ENCODE measurements around the gene SLC25A45.

GRCh38 chr11:65366340-65366773 lies 16.1 kb downstream of the SLC25A45 start:
- TF ChIP-seq POLR2AphosphoS5 (IDR thresholded peaks at IDR 0.05; ENCODE audit: low read depth, low read length) (no peak), EP300 (IDR thresholded peaks at IDR 0.05; ENCODE audit: borderline replicate concordance in 1 of 2, low read depth in 1 of 2, low read length in 1 of 2) (no peak), CHD2 (IDR thresholded peaks at IDR 0.05; ENCODE audit: low read length, partially characterized antibody) (no peak), CTCF (IDR thresholded peaks at IDR 0.05) (peak; percentile 81), NFIC (IDR thresholded peaks at IDR 0.05; ENCODE audit: borderline replicate concordance) (no peak), RFX5 (IDR thresholded peaks at IDR 0.05; ENCODE audit: low read length) (no peak), REST (IDR thresholded peaks at IDR 0.05; ENCODE audit: low read depth, low read length) (no peak), SMC3 (IDR thresholded peaks at IDR 0.05; ENCODE audit: low read depth, low read length) (peak; percentile 84), TEAD4 (IDR thresholded peaks at IDR 0.05; ENCODE audit: borderline replicate concordance, insufficient read depth) (no peak), SIN3A (IDR thresholded peaks at IDR 0.05; ENCODE audit: borderline replicate concordance, low read depth, low read length) (no peak), USF2 (IDR thresholded peaks at IDR 0.05; ENCODE audit: borderline replicate concordance, low read depth, low read length) (no peak), USF1 (IDR thresholded peaks at IDR 0.05; ENCODE audit: borderline replicate concordance, low read depth) (no peak), GABPA (IDR thresholded peaks at IDR 0.05; ENCODE audit: low read depth) (no peak)

Measured in SK-N-SH (cell line).